ENCODE data around the gene SFTPB.
A peak's percentile ranks its signal among the peaks of the same experiment; 100 is the strongest.
"Not testable (repeated sequence)": the region's sequence is repeated elsewhere in the genome, so short reads cannot be mapped to it uniquely, and the experiment has no call there.

SFTPB gene

GRCh38 chr2:85675427-85675826 lies 7.4 kb upstream of the SFTPB start:
- DNase-seq, result no peak

GRCh38 chr2:85674417-85674816 lies 6.4 kb upstream of the SFTPB start:
- no peak for DNase-seq

- DNase-seq, result no peak
These were observed 5.8 kb upstream of the SFTPB start for GRCh38 chr2:85673716-85674375.

- DNase-seq, result no peak
These were observed 4.5 kb upstream of the SFTPB start for GRCh38 chr2:85672456-85672855.

- not testable (repeated sequence) for DNase-seq
These were observed 2.4 kb upstream of the SFTPB start for GRCh38 chr2:85670416-85670815.

- DNase-seq, result no peak
These were observed 1.6 kb upstream of the SFTPB start for GRCh38 chr2:85669549-85669948.

GRCh38 chr2:85668857-85669142 lies 801 bp upstream of the SFTPB start:
- no peak for DNase-seq

GRCh38 chr2:85667561-85668008 lies 414 bp downstream of the SFTPB start:
- DNase-seq, result no peak

GRCh38 chr2:85666435-85667316 lies 1.3 kb downstream of the SFTPB start:
- DNase-seq, result no peak

GRCh38 chr2:85666016-85666415 lies 2.0 kb downstream of the SFTPB start:
- DNase-seq, result no peak

- DNase-seq, result no peak
These were observed 2.6 kb downstream of the SFTPB start for GRCh38 chr2:85665264-85665937.

- DNase-seq, result no peak
These were observed 4.1 kb downstream of the SFTPB start for GRCh38 chr2:85663594-85664565.

- DNase-seq, result no peak
These were observed 5.0 kb downstream of the SFTPB start for GRCh38 chr2:85662899-85663593.

GRCh38 chr2:85661139-85661858 lies 6.7 kb downstream of the SFTPB start:
- no peak for DNase-seq

GRCh38 chr2:85660725-85661124 lies 7.3 kb downstream of the SFTPB start:
- DNase-seq, result no peak

- DNase-seq, result not testable (repeated sequence)
These were observed 7.7 kb downstream of the SFTPB start for GRCh38 chr2:85660301-85660700.

GRCh38 chr2:85659324-85659981 lies 8.5 kb downstream of the SFTPB start:
- DNase-seq, result no peak

GRCh38 chr2:85657399-85657798 lies 10.6 kb downstream of the SFTPB start:
- not testable (repeated sequence) for DNase-seq

- DNase-seq, result no peak
These were observed 11.5 kb downstream of the SFTPB start for GRCh38 chr2:85656468-85656867.

GRCh38 chr2:85655961-85656417 lies 12.0 kb downstream of the SFTPB start:
- no peak for DNase-seq

- DNase-seq, result peak; percentile 31
These were observed 14.0 kb downstream of the SFTPB start for GRCh38 chr2:85653996-85654395.
